Measurements from ENCODE around the gene PAX6. TPM values are rescaled to one million over a fixed set of nuclear protein-coding genes. Genes with fewer than 3 reads are reported as not detected.

PAX6 gene
- total RNA-seq, 1 experiment from 2014 or later, result 0.49 TPM

DNA sequence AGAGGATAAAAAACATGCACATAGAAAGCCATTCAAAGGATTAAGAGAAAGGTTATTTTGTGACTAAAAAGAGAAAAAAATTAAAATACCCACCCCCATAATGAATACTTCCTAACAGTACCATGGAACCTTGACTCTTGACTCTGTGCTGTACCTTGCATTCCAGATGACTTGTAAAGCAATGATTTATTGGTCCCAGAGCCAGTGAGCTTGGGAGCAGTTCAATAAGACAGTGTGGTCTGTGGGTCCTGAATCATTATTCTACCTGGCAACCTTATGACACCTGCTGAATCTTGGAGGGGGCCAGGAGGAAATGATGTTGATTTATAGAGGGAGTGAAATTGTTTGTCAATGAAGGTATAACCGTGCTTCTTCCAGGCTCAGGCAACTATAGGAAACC lies 34.2 kb upstream of the PAX6 start:
- no peaks in the 10 kb centered on the region for H3K9me3 ChIP-seq (ENCODE audit: control insufficient read depth, insufficient read depth, low read depth, low read length)
- no peak overlapping the region for H3K27ac ChIP-seq (ENCODE audit: low read length)
- in situ Hi-C loops (cut with HindIII; ENCODE audit: low pct_unique_long_range_greater_than_20kb, low sequenced_read_pairs), result no loop called here
- H3K27me3 ChIP-seq (ENCODE audit: control insufficient read depth, insufficient read depth, low read length), result no peaks in the 10 kb centered on the region; the same call in 1 of the 2 replicates
- CTCF ChIA-PET, result no interaction called here
- DNase-seq (ENCODE audit: low read depth, low spot score), result no peak
- no peak for ATAC-seq
- TF ChIP-seq POLR2AphosphoS5 (IDR thresholded peaks at IDR 0.05; ENCODE audit: low read depth, low read length), result no peak
- TF ChIP-seq REST (IDR thresholded peaks at IDR 0.05; ENCODE audit: insufficient read depth in 1 of 2, low read depth in 2 of 2, low read length in 1 of 2), result no peak
- no peak for TF ChIP-seq SIN3A (IDR thresholded peaks at IDR 0.05; ENCODE audit: borderline replicate concordance, insufficient read depth, low read depth, low read length)
- no peak for TF ChIP-seq TCF7L2 (IDR thresholded peaks at IDR 0.05; ENCODE audit: low read depth, low read length)
- intact Hi-C loops (cut with micrococcal nuclease; ENCODE audit: unreplicated experiment), result no loop called here
- no peaks in the 10 kb centered on the region for H3K36me3 ChIP-seq (ENCODE audit: control insufficient read depth, insufficient read depth, low read length)
- no peak overlapping the region for H3K4me3 ChIP-seq (ENCODE audit: low read depth in 2 of 2, low read length in 2 of 2)
- BruUV-seq (replicated peaks), result no TSS peak
- POLR2A ChIA-PET, result no interaction called here
- H3K4me1 ChIP-seq (ENCODE audit: control insufficient read depth, insufficient read depth, low read length), result no peaks in the 10 kb centered on the region

- ChIA-PET POLR2A (no interaction called here), CTCF (no interaction called here)
- H3K36me3 ChIP-seq (ENCODE audit: control insufficient read depth, insufficient read depth, low read length), result no peaks in the 10 kb centered on the region
- intact Hi-C loops (cut with micrococcal nuclease; ENCODE audit: unreplicated experiment) (no loop called here), in situ Hi-C loops (cut with HindIII; ENCODE audit: low pct_unique_long_range_greater_than_20kb, low sequenced_read_pairs) (no loop called here)
- no peak for ATAC-seq
- no peaks in the 10 kb centered on the region for H3K9me3 ChIP-seq (ENCODE audit: control insufficient read depth, insufficient read depth, low read depth, low read length)
- H3K4me1 ChIP-seq (ENCODE audit: control insufficient read depth, insufficient read depth, low read length), result no peaks in the 10 kb centered on the region
- no peak for TF ChIP-seq REST (IDR thresholded peaks at IDR 0.05; ENCODE audit: insufficient read depth in 1 of 2, low read depth in 2 of 2, low read length in 1 of 2)
- TF ChIP-seq, protein P1, sequence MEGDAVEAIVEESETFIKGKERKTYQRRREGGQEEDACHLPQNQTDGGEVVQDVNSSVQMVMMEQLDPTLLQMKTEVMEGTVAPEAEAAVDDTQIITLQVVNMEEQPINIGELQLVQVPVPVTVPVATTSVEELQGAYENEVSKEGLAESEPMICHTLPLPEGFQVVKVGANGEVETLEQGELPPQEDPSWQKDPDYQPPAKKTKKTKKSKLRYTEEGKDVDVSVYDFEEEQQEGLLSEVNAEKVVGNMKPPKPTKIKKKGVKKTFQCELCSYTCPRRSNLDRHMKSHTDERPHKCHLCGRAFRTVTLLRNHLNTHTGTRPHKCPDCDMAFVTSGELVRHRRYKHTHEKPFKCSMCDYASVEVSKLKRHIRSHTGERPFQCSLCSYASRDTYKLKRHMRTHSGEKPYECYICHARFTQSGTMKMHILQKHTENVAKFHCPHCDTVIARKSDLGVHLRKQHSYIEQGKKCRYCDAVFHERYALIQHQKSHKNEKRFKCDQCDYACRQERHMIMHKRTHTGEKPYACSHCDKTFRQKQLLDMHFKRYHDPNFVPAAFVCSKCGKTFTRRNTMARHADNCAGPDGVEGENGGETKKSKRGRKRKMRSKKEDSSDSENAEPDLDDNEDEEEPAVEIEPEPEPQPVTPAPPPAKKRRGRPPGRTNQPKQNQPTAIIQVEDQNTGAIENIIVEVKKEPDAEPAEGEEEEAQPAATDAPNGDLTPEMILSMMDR (IDR thresholded peaks at IDR 0.05), result no peak
- no peak for TF ChIP-seq POLR2AphosphoS5 (IDR thresholded peaks at IDR 0.05; ENCODE audit: low read depth, low read length)
- no peak for TF ChIP-seq SIN3A (IDR thresholded peaks at IDR 0.05; ENCODE audit: borderline replicate concordance, insufficient read depth, low read depth, low read length)
- no peak for TF ChIP-seq TCF7L2 (IDR thresholded peaks at IDR 0.05; ENCODE audit: low read depth, low read length)
- H3K27me3 ChIP-seq (ENCODE audit: control insufficient read depth, insufficient read depth, low read length), result peaks cover 3% of the 10 kb centered on the region; the same call in 1 of the 2 replicates
- no TSS peak for BruUV-seq (replicated peaks)
- H3K4me3 ChIP-seq (ENCODE audit: low read depth in 2 of 2, low read length in 2 of 2), result no peak overlapping the region
- no peak for DNase-seq (ENCODE audit: low read depth, low spot score)
- no peak overlapping the region for H3K27ac ChIP-seq (ENCODE audit: low read length)
These were observed 33.2 kb upstream of the PAX6 start for GRCh38 chr11:31844351-31844750.
